Neural progenitor cell (in vitro differentiated cells): ENCODE measurements around the gene NLGN2. TPM values are rescaled to one million over a fixed set of nuclear protein-coding genes. Genes with fewer than 3 reads are reported as not detected.

Experiments
- DNase-seq: peaks from one replicate; pipeline ENCODE4 v3.0.0-alpha.2; 2016; ENCODE audit warnings: low spot score
- H2AFZ ChIP-seq: fragments of 200-600 bp; sonication (generic); replicated peaks from 2 replicates; pipeline ENCODE4 v1.6.1; 2016; ENCODE audit warnings: antibody characterized with exemption
- H3F3A ChIP-seq: fragments of 200-600 bp; sonication (generic); 2 replicates; pipeline ENCODE4 v1.6.1; 2016; ENCODE audit warnings: antibody characterized with exemption, low read depth
- H3K27ac ChIP-seq: fragments of 200-600 bp; sonication (generic); 2 replicates; pipeline ENCODE4 v1.5.1; 2016; ENCODE audit warnings: mild to moderate bottlenecking
- H3K27me3 ChIP-seq: fragments of 200-600 bp; sonication (generic); 2 replicates; pipeline ENCODE4 v1.6.1; 2016; ENCODE audit warnings: mild to moderate bottlenecking, moderate library complexity
- H3K36me3 ChIP-seq: fragments of 200-600 bp; sonication (generic); 2 replicates; pipeline ENCODE4 v1.5.1; 2016
- H3K4me1 ChIP-seq: fragments of 200-600 bp; sonication (generic); 2 replicates; pipeline ENCODE4 v1.6.1; 2016; ENCODE audit warnings: mixed run types
- H3K4me2 ChIP-seq: fragments of 200-600 bp; sonication (generic); 2 replicates; pipeline ENCODE4 v1.6.1; 2016
- H3K4me3 ChIP-seq: fragments of 200-600 bp; sonication (generic); 2 replicates; pipeline ENCODE4 v1.5.1; 2016
- H3K79me2 ChIP-seq: fragments of 200-600 bp; sonication (generic); 2 replicates; pipeline ENCODE4 v1.6.1; 2016; ENCODE audit warnings: low read depth
- H3K9ac ChIP-seq: fragments of 200-600 bp; sonication (generic); 2 replicates; pipeline ENCODE4 v1.6.1; 2016
- H3K9me3 ChIP-seq: fragments of 200-600 bp; sonication (generic); 2 replicates; pipeline ENCODE4 v1.5.1; 2016; ENCODE audit warnings: low read depth
- H4K20me1 ChIP-seq: fragments of 200-600 bp; sonication (generic); 2 replicates; pipeline ENCODE4 v1.6.1; 2016; ENCODE audit warnings: low read depth
- H3K27ac Mint-ChIP-seq: 3 replicates; pipeline ENCODE4 v1.8.0; 2021; ENCODE audit warnings: mixed read lengths
- H3K27me3 Mint-ChIP-seq: 2 replicates; pipeline ENCODE4 v1.8.0; 2022; ENCODE audit warnings: low read depth, mild to moderate bottlenecking, inconsistent platforms, moderate library complexity, mixed read lengths; ENCODE audit not compliant: insufficient read depth
- H3K36me3 Mint-ChIP-seq: 3 replicates; pipeline ENCODE4 v1.8.0; 2021; ENCODE audit warnings: mixed read lengths
- H3K4me1 Mint-ChIP-seq: 3 replicates; pipeline ENCODE4 v1.8.0; 2021; ENCODE audit warnings: mixed read lengths
- H3K4me3 Mint-ChIP-seq: 3 replicates; pipeline ENCODE4 v1.8.0; 2021; ENCODE audit warnings: mild to moderate bottlenecking, moderate library complexity, mixed read lengths
- H3K9me3 Mint-ChIP-seq: 3 replicates; pipeline ENCODE4 v1.8.0; 2020; ENCODE audit warnings: mixed read lengths
- EZH2 ChIP-seq: fragments of 200-600 bp; sonication (generic); IDR thresholded peaks from 2 replicates; pipeline ENCODE4 v1.6.1; 2017; ENCODE audit warnings: antibody characterized with exemption, mild to moderate bottlenecking, moderate library complexity
- EZH2phosphoT487 ChIP-seq: fragments of 200-600 bp; sonication (generic); IDR thresholded peaks from 2 replicates; pipeline ENCODE4 v1.6.1; 2017; ENCODE audit warnings: antibody characterized with exemption
- total RNA-seq: library from RNA; depleted of rRNA; stranded (reverse); fragments of >200 nt; gene quantifications from 2 replicates; pipeline ENCODE4 v1.2.3, GENCODE V29; 2015; ENCODE audit warnings: low replicate concordance
- TF ChIP-seq, protein P1 (sequence below): fragments of 200-600 bp; sonication (generic); IDR thresholded peaks from 2 replicates; pipeline ENCODE4 v1.5.1; 2017; ENCODE audit warnings: antibody characterized with exemption, mild to moderate bottlenecking

NLGN2 gene
- total RNA-seq, 1 donor from 2014 or later = 13.9 TPM

DNA sequence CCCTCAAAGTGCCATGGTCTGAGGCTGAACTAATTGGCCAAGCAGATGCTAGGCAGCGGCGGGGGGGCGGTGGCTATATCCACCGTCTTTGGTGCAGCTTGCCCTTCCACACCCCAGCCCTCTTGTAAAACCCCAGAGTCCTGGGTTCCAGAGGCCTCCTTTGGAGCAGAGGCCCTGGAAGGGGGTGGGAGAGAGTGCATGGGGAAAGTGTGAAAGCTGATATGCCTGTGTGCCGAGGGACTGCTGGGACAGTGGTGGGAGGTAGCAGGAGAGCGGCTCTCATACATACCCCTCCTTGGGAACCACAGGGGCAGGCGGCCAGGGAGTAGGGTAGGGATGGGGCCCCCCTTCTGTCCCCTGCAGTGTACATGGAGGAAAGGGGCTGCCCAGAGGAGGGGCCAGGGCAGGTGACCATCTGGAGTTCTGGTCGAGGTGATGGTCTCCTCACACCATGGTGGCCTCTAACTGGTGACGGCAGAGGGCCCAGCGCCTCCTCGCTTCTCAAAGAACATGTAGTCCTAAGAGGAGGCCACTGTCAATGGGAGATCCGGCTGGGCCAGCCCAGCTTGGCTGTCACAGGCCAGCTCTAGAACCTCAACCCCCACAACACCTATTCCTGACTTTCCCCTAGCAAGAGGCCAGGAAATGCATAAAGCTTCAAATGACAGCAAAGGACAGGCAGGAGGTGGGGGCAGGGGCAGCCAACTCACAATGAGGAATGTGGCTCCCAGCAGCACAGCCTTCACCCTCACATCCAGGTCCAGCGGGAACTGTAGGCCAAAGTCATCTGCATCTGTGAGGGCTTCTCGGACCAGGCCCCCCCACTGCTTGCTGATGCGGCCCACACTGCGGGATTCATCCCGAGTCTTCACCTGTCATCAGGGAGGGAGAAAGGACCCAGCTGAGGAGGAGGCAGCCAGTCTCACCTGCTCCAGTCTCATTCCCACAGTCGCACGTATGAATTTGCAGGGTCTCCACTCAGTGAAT lies 17.4 kb upstream of the NLGN2 start:
- peaks cover 8% of the 10 kb centered on the region for H3F3A ChIP-seq
- no peaks in the 10 kb centered on the region for H3K79me2 ChIP-seq
- H3K36me3 Mint-ChIP-seq = peaks cover 7% of the 10 kb centered on the region
- no peak overlapping the region for H3K27ac Mint-ChIP-seq
- H3K4me3 ChIP-seq = no peak overlapping the region
- no peaks in the 10 kb centered on the region for H3K9me3 ChIP-seq
- peaks cover 5% of the 10 kb centered on the region for H3K27me3 ChIP-seq
- H3K36me3 ChIP-seq = no peaks in the 10 kb centered on the region
- no peak for DNase-seq
- peaks cover 10% of the 10 kb centered on the region for H3K4me1 ChIP-seq
- no peak for TF ChIP-seq EZH2
- no peak for TF ChIP-seq EZH2phosphoT487
- TF ChIP-seq, protein P1, sequence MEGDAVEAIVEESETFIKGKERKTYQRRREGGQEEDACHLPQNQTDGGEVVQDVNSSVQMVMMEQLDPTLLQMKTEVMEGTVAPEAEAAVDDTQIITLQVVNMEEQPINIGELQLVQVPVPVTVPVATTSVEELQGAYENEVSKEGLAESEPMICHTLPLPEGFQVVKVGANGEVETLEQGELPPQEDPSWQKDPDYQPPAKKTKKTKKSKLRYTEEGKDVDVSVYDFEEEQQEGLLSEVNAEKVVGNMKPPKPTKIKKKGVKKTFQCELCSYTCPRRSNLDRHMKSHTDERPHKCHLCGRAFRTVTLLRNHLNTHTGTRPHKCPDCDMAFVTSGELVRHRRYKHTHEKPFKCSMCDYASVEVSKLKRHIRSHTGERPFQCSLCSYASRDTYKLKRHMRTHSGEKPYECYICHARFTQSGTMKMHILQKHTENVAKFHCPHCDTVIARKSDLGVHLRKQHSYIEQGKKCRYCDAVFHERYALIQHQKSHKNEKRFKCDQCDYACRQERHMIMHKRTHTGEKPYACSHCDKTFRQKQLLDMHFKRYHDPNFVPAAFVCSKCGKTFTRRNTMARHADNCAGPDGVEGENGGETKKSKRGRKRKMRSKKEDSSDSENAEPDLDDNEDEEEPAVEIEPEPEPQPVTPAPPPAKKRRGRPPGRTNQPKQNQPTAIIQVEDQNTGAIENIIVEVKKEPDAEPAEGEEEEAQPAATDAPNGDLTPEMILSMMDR = no peak
- no peaks in the 10 kb centered on the region for H3K9me3 Mint-ChIP-seq
- no peak overlapping the region for H3K4me3 Mint-ChIP-seq
- H3K9ac ChIP-seq = no peak overlapping the region
- no peak overlapping the region for H3K27ac ChIP-seq
- no peak overlapping the region for H3K4me2 ChIP-seq
- H3K27me3 Mint-ChIP-seq = peaks cover 7% of the 10 kb centered on the region
- peaks cover 10% of the 10 kb centered on the region for H4K20me1 ChIP-seq
- H2AFZ ChIP-seq = no peak overlapping the region
- peaks cover 6% of the 10 kb centered on the region for H3K4me1 Mint-ChIP-seq

DNA sequence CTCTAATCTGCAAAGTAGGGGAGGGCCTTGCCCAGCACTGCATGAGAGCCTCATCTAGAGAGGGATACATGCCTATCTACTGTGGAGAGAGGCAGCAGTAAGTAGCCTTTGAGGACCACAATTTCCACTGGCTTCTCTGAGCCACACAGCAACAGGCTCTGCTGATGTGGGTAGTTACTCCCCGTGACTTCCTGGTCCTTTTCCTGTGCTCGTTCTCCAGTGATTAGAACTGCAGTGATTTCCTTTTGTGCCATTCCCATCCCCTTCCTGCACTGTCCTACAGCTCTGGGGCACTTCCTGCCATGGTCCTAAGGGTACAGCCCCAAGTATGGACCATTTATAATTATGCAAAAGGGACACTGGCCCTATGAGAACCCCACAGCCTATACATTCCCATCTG lies 16.3 kb upstream of the NLGN2 start:
- Histone ChIP-seq H3K9ac (no peak overlapping the region), H2AFZ (no peak overlapping the region), H3K36me3 (no peaks in the 10 kb centered on the region), H3K4me3 (no peak overlapping the region), H3F3A (peaks cover 13% of the 10 kb centered on the region), H3K79me2 (no peaks in the 10 kb centered on the region), H3K27me3 (peaks cover 5% of the 10 kb centered on the region), H3K9me3 (no peaks in the 10 kb centered on the region), H3K27ac (no peak overlapping the region), H4K20me1 (peaks cover 10% of the 10 kb centered on the region), H3K4me2 (no peak overlapping the region), H3K4me1 (peaks cover 10% of the 10 kb centered on the region)
- H3K27ac Mint-ChIP-seq = no peak overlapping the region
- peaks cover 3% of the 10 kb centered on the region for H3K27me3 Mint-ChIP-seq
- DNase-seq = no peak
- H3K36me3 Mint-ChIP-seq = peaks cover 7% of the 10 kb centered on the region
- peak overlapping the region; percentile 78 for H3K4me3 Mint-ChIP-seq
- peaks cover 9% of the 10 kb centered on the region for H3K4me1 Mint-ChIP-seq
- TF ChIP-seq EZH2 (no peak), EZH2phosphoT487 (no peak)
- TF ChIP-seq, protein P1 = no peak
- H3K9me3 Mint-ChIP-seq = no peaks in the 10 kb centered on the region

DNA sequence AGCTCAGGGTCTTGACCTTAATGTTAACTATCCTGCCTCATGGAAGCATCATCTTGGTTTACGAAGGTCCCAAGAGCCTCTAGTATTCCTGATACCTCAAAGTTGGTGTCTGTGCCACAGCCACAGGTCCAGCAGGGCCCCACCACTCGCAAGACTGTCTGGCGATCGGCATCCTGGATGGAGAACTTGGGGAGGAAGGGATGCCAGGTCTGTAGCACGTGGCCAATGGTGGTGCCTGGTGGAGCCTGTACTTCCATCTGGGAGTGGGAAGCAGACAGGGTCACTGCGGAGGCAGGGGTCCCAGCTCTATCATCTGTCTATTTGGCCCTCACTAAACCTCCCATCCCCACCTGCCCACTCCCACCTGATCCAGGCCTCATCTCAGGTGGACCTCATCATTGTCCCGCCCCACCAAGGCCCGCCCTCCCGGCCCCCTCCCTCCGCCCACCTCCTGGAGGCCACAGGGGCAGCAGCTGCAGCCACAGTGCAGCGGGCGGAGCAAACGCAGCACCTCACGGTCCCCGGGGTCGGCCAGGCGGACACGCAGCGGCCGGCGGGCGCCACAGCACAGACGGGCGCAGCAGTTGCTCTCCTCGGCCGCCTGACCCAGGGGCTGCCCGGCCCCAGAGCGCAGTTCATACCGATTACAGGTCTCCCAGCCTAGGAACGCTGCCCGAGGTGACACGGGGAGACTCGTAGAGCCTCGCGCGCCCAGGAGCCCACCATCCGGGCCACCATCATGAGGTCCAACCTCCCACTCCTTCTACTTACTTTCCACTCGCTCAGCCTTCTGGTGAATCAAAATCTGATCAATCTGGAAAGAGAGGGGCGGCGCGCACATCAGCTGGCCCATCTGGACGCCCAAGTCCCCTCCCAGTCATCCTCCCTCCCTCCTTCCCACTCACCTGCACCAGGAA lies 14.7 kb upstream of the NLGN2 start:
- no peaks in the 10 kb centered on the region for H3K9me3 Mint-ChIP-seq
- peaks cover 5% of the 10 kb centered on the region for H3K27me3 ChIP-seq
- H3F3A ChIP-seq = peaks cover 13% of the 10 kb centered on the region
- no peak overlapping the region for H2AFZ ChIP-seq
- H3K36me3 ChIP-seq = no peaks in the 10 kb centered on the region
- H3K4me3 Mint-ChIP-seq = peak overlapping the region; percentile 90
- H3K4me1 ChIP-seq = peaks cover 10% of the 10 kb centered on the region
- peak; percentile 43 for DNase-seq
- peaks cover 10% of the 10 kb centered on the region for H4K20me1 ChIP-seq
- no peaks in the 10 kb centered on the region for H3K79me2 ChIP-seq
- peaks cover 9% of the 10 kb centered on the region for H3K4me1 Mint-ChIP-seq
- no peak overlapping the region for H3K27ac ChIP-seq
- H3K27ac Mint-ChIP-seq = no peak overlapping the region
- no peaks in the 10 kb centered on the region for H3K9me3 ChIP-seq
- H3K9ac ChIP-seq = no peak overlapping the region
- H3K4me2 ChIP-seq = peak overlapping the region; percentile 87
- no peak for TF ChIP-seq EZH2
- TF ChIP-seq EZH2phosphoT487 = no peak
- TF ChIP-seq, protein P1 = no peak
- H3K27me3 Mint-ChIP-seq = peaks cover 3% of the 10 kb centered on the region
- peaks cover 7% of the 10 kb centered on the region for H3K36me3 Mint-ChIP-seq
- peak overlapping the region; percentile 90 for H3K4me3 ChIP-seq
